ENCODE data around the gene INPP5D.

- TF ChIP-seq, protein P1, sequence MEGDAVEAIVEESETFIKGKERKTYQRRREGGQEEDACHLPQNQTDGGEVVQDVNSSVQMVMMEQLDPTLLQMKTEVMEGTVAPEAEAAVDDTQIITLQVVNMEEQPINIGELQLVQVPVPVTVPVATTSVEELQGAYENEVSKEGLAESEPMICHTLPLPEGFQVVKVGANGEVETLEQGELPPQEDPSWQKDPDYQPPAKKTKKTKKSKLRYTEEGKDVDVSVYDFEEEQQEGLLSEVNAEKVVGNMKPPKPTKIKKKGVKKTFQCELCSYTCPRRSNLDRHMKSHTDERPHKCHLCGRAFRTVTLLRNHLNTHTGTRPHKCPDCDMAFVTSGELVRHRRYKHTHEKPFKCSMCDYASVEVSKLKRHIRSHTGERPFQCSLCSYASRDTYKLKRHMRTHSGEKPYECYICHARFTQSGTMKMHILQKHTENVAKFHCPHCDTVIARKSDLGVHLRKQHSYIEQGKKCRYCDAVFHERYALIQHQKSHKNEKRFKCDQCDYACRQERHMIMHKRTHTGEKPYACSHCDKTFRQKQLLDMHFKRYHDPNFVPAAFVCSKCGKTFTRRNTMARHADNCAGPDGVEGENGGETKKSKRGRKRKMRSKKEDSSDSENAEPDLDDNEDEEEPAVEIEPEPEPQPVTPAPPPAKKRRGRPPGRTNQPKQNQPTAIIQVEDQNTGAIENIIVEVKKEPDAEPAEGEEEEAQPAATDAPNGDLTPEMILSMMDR (optimal IDR thresholded peaks at IDR 0.05 in 1 of 3, IDR thresholded peaks at IDR 0.05 in 1 of 3, conservative IDR thresholded peaks at IDR 0.05 in 1 of 3; ENCODE audit: extremely low read depth in 1 of 3, insufficient read depth in 2 of 3, low read length in 3 of 3), result no peak
- no peak for TF ChIP-seq EZH2 (IDR thresholded peaks at IDR 0.05; ENCODE audit: low read length)
Measured at GRCh38 chr2:233183869-233184418, 123.8 kb downstream of the INPP5D start.
